GM12873 (cell line): ENCODE results near the gene RBMS2.

ENCODE experiments used
- TF ChIP-seq, protein P1 (sequence below): IDR thresholded peaks from 2 replicates; pipeline ENCODE4 v1.5.1; 2012; ENCODE audit warnings: low read depth, mild to moderate bottlenecking, moderate library complexity, low read length, control low read depth; ENCODE audit not compliant: insufficient read depth; ENCODE audit errors: missing control alignments

The RBMS2 gene

DNA sequence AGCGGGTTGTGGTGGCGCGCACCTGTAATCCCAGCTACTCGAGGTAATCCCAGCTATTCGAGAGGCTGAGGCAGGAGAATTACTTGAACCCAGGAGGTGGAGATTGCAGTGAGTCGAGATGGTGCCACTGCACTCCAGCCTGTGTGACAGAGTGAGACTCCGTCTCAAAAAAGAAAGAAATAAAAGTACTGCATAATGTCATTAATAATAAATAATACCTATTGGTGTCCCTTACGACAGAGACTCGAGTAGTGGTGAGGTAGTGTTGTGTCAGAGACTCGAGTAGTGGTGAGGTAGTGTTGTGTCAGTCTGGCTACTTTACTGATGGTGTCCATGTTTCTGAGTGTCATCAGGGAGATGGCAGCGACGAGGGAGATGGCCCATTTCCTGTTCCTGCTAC is 34.9 kb upstream of the RBMS2 start:
- TF ChIP-seq, protein P1, sequence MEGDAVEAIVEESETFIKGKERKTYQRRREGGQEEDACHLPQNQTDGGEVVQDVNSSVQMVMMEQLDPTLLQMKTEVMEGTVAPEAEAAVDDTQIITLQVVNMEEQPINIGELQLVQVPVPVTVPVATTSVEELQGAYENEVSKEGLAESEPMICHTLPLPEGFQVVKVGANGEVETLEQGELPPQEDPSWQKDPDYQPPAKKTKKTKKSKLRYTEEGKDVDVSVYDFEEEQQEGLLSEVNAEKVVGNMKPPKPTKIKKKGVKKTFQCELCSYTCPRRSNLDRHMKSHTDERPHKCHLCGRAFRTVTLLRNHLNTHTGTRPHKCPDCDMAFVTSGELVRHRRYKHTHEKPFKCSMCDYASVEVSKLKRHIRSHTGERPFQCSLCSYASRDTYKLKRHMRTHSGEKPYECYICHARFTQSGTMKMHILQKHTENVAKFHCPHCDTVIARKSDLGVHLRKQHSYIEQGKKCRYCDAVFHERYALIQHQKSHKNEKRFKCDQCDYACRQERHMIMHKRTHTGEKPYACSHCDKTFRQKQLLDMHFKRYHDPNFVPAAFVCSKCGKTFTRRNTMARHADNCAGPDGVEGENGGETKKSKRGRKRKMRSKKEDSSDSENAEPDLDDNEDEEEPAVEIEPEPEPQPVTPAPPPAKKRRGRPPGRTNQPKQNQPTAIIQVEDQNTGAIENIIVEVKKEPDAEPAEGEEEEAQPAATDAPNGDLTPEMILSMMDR = no peak

DNA sequence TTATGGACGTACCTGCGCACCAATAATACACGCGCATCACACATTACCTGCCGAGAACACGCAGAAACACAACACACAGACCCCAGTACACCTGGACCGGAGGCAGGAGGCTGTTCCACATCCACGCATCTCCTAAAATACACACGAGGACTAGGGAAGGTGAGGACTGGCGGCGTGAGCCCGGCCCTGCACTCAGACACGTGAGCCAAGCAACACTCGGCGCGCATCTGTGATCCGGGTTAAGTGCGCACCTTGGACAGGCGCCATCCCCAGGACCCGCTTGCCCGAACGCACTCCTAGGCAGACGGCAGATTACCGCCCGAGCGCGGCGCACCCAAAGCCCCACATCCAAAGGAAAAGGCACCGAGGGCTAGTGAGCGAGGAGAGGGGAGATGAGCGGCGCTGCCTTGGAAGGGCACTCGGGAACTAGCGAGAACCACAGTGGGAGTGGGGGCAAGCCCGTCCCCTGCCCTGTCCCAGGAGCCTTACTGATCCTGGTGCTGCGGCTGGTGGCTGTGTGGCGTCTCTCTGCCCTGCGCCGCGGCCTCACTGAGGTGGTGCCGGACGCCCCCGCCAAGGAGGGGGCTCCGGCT is 34.1 kb upstream of the RBMS2 start:
- TF ChIP-seq, protein P1 = no peak

DNA sequence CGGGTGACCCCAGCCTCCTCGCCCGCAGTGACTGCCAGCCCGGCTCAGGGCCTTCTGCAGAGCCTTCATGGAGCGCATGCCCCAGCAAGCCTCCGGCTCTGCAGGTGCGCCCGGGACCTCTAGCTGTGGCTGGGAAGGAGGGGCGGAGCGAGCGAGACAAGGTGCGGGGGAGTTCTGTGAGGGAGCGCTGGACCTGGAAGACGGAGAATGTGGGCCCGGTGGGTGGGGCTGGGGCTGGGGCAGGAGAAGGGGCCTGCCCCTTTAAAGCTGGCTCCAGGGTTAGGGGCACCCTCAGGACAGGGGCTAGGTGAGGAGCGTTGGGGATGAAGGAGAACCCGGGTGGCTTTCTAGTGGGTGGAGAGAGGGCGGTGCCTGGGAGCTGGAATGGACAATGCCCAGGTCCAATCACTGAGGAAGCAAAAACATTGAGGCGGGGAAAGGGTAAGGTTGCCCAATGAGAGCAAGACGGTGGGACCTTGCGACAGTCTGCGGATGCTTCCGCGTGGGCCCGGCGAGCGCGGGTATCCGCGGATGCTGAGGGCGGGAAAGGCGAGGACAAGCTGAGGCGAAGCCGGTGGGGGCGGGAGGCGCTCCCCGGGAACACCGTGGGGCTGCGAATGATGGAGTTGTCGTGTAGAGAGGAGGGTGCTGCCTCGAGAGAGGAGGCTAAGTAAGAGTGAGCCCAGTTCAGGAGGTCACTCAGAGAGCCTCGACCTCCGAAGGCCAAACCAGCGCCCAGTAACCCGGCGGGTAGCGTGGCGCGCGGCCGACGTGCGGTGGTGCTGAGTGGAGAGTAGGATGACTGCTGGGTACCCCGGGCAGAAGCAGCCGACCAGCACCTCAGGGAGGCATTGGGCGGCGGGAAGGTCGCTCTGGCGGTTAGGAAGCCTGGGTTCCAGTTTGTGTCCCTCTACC is 33.3 kb upstream of the RBMS2 start, which contains the start of gene GLS2:
Gene GLS2, minus strand, starts transcription at position 121 of the 915 bp plus-strand sequence. Its CDS starts 43 bp downstream, at position 78.
- TF ChIP-seq, protein P1 = no peak

DNA sequence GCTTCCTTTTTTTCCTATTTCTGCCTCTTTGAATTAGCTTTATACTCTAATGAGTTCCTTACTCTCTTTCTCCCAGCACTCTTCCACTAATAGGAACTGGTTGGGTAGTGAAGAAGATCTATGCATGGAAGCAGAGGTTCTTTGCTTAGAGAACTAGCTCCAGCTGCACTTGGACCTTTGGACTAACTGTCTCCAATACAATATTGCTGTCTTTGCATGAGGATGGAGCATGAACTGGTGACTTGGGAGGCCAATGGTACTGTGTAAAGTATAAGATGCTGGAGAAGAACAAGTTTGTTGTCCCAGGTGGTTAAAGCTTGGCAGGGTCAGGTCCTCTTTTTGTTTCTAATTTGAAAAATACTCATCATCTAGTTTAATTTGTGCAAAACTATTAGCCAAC is 31.3 kb upstream of the RBMS2 start:
- TF ChIP-seq, protein P1 = no peak

DNA sequence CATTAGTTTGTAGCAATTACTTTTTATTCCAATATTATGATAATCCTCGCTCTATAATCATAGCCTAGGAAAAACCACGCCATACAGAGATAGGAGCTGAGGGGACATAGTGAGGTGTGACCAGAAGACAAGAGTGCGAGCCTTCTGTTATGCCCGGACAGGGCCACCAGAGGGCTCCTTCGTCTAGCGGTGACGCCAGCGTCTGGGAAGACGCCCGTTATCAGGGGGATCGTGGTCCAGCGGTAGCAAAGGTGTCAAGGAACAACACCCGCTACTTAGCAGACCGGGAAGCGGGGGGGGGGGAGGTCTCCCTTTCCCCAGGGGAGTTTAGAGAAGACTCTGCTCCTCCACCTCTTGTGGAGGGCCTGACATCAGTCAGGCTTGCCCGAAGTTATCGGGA is 24.9 kb upstream of the RBMS2 start:
- TF ChIP-seq, protein P1 = peak; percentile 57

DNA sequence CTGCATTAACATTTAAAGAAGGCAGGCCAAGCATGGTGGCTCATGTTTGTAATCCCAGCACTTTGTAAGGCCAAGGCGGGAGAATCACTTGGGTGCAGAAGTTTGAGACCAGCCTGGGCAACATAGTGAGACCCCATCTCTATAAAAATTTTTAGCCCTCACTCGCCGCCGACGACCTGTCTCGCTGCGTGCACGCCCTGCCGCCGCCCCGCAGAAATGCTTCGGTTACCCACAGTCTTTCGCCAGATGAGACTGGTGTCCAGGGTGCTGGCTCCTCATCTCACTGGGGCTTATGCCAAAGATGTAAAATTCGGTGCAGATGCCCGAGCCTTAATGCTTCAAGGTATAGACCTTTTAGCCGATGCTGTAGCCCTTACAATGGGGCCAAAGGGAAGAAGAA is 10.8 kb upstream of the RBMS2 start:
- TF ChIP-seq, protein P1 = no peak

DNA sequence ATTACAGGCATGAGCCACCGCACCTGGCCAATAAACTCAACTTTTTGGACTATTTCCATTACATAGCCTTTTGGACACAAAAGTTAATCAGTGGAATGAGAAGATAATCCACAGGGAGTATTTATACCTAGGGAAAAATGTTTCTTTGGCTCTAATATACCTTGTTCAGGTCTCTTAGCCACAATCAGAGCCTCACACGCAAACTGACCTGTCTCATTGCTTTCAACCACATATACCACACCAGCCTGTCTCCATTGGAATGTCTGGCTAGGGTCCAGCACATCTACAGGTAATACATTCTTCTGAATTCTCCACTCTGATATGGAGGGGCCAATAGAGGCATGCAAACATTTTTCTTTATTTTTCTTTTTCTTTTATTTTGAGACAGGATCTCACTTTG is 3.8 kb upstream of the RBMS2 start:
- TF ChIP-seq, protein P1 = no peak
